PC-9 (cell line): ENCODE results near the gene BARD1. TPM values are rescaled to one million over a fixed set of nuclear protein-coding genes. Genes with fewer than 3 reads are reported as not detected.
A peak's percentile ranks its signal among the peaks of the same experiment; 100 is the strongest.

Experiments
- BruUV-seq: library from RNA; stranded (reverse); fragments of 400-500 nt; replicated peaks from 2 replicates; lab custom pipeline; 2021; lab: Mats Ljungman, UMichigan
- CTCF ChIA-PET: fragments of 300-600 bp; sonication (Branson Sonifier 250); formaldehyde crosslinking; loops from one replicate; lab custom pipeline; 2022; ENCODE audit warnings: antibody characterized with exemption; lab: Charles Lee
- POLR2A ChIA-PET: fragments of 300-600 bp; sonication (Branson Sonifier 250); formaldehyde crosslinking; loops from one replicate; lab custom pipeline; 2022; ENCODE audit warnings: antibody characterized with exemption; ENCODE audit not compliant: unreplicated experiment; lab: Charles Lee
- DNase-seq, 2 experiments: peaks; one replicate each; pipeline versions ENCODE4 v3.0.0 to v3.0.0-alpha.2; 2015 to 2022; ENCODE audit warnings: mixed read lengths in 1 of 2
- H2AFZ ChIP-seq: fragments of 200-600 bp; sonication (generic); 2 replicates; pipeline ENCODE4 v1.8.1; 2017; ENCODE audit warnings: antibody characterized with exemption
- H3F3A ChIP-seq: fragments of 200-600 bp; sonication (generic); 2 replicates; pipeline ENCODE4 v1.8.1; 2017; ENCODE audit warnings: antibody characterized with exemption, mild to moderate bottlenecking, low read depth; ENCODE audit not compliant: insufficient read depth
- H3K27ac ChIP-seq: fragments of 200-600 bp; sonication (generic); 2 replicates; pipeline ENCODE4 v1.6.1; 2016; ENCODE audit warnings: mixed run types
- H3K27me3 ChIP-seq: fragments of 200-600 bp; sonication (generic); 2 replicates; pipeline ENCODE4 v1.6.1; 2016; ENCODE audit warnings: low read depth, mixed run types; ENCODE audit not compliant: insufficient read depth
- H3K36me3 ChIP-seq: fragments of 200-600 bp; sonication (generic); 2 replicates; pipeline ENCODE4 v1.6.1; 2016; ENCODE audit warnings: low read depth, mixed run types
- H3K4me1 ChIP-seq: fragments of 200-600 bp; sonication (generic); replicated peaks from 2 replicates; pipeline ENCODE4 v1.6.1; 2016; ENCODE audit warnings: mixed run types; ENCODE audit not compliant: insufficient read depth
- H3K4me2 ChIP-seq: fragments of 200-600 bp; sonication (generic); 2 replicates; pipeline ENCODE4 v1.6.1; 2017; ENCODE audit warnings: mixed run types
- H3K4me3 ChIP-seq: fragments of 200-600 bp; sonication (generic); 2 replicates; pipeline ENCODE4 v1.6.1; 2016; ENCODE audit warnings: mixed run types
- H3K79me2 ChIP-seq: fragments of 200-600 bp; sonication (generic); 2 replicates; pipeline ENCODE4 v1.6.1; 2017; ENCODE audit warnings: low read depth, mixed run types
- H3K9me2 ChIP-seq: fragments of 200-600 bp; sonication (generic); 2 replicates; pipeline ENCODE4 v1.8.1; 2017; ENCODE audit warnings: mild to moderate bottlenecking; ENCODE audit not compliant: insufficient read depth
- H3K9me3 ChIP-seq: fragments of 200-600 bp; sonication (generic); 2 replicates; pipeline ENCODE4 v1.8.1; 2016; ENCODE audit warnings: low read depth; ENCODE audit not compliant: insufficient read depth
- H4K20me1 ChIP-seq: fragments of 200-600 bp; sonication (generic); 2 replicates; pipeline ENCODE4 v1.8.1; 2017; ENCODE audit not compliant: insufficient read depth
- EZH2 ChIP-seq: fragments of 200-600 bp; sonication (generic); IDR thresholded peaks from 2 replicates; pipeline ENCODE4 v1.8.0; 2017; ENCODE audit warnings: antibody characterized with exemption, low read depth
- intact Hi-C: fragments of 100-400 bp; cut with micrococcal nuclease; formaldehyde crosslinking; loops from one replicate; pipeline ENCODE4 v1.10.0; 2022; ENCODE audit not compliant: unreplicated experiment
- total RNA-seq: library from RNA; stranded (reverse); gene quantifications from 2 replicates; pipeline ENCODE4 v1.2.3, GENCODE V29; 2021
- TF ChIP-seq, protein P1 (sequence below): fragments of 200-600 bp; sonication (generic); conservative IDR thresholded peaks from 2 replicates; pipeline ENCODE4 v1.6.1; 2017; ENCODE audit warnings: mixed run types, antibody characterized with exemption, mild to moderate bottlenecking, moderate library complexity

The BARD1 gene
- total RNA-seq, 1 experiment from 2014 or later: 29.1 TPM

DNA sequence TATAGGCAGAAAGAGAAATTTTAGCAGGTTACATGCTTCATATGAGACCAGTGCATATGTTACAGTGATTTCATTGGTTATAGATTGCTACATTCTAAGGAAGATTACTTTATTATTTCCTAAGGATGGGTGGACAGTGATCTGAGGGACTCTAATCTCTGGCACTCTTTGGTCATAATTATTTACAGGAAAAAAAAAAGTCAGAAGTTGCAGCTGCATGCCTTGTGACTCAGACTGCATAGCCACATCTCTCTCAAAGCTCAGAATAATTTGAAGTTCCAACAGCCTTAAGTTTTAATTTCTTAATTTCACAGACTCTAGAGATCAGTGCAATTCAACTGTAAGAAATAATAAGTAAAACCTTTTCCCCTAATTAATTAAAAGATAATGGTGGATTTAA is 27.1 kb upstream of the BARD1 start:
- intact Hi-C loops: no loop called here
- DNase-seq: no peak

DNA sequence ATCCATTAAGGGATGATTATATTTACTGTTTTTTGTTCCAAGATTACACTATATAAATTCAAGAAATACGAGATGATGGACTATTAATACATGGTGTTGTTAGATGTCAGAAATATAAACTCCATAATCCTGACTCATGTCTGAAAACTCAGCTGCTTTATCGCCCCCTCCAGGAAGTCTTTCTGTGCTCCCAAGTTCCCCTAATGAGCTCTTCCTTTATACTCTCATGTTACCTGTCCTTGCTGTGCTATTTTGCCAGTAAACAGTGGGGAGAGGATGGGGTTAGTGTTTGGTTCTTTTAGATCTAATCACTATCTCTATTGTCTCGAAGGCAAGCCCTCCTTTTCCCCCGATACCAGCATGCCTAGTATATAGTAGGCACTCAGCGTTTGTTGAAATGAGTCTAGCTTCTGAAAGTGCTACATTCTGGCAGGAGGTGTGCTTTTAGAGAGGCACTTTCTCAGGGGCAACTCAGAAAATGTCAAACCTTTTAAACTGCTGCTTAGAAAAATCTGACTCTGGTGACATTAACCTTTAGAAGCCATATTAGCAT is 21.4 kb upstream of the BARD1 start:
- CTCF ChIA-PET: interaction anchor here (0.6 kb wide), 1 partner anchor 104 kb away, joined by 3 read pairs; no protein-coding TSS in a partner anchor
- DNase-seq: no peak
- peaks cover 4% of the 10 kb centered on the region; the same call in 1 of the 2 replicates for H3K9me2 ChIP-seq
- TF ChIP-seq EZH2: no peak
- TF ChIP-seq, protein P1, sequence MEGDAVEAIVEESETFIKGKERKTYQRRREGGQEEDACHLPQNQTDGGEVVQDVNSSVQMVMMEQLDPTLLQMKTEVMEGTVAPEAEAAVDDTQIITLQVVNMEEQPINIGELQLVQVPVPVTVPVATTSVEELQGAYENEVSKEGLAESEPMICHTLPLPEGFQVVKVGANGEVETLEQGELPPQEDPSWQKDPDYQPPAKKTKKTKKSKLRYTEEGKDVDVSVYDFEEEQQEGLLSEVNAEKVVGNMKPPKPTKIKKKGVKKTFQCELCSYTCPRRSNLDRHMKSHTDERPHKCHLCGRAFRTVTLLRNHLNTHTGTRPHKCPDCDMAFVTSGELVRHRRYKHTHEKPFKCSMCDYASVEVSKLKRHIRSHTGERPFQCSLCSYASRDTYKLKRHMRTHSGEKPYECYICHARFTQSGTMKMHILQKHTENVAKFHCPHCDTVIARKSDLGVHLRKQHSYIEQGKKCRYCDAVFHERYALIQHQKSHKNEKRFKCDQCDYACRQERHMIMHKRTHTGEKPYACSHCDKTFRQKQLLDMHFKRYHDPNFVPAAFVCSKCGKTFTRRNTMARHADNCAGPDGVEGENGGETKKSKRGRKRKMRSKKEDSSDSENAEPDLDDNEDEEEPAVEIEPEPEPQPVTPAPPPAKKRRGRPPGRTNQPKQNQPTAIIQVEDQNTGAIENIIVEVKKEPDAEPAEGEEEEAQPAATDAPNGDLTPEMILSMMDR: peak; percentile 53
- intact Hi-C loops: no loop called here
- no peaks in the 10 kb centered on the region for H3K79me2 ChIP-seq
- H3F3A ChIP-seq: no peaks in the 10 kb centered on the region
- H3K36me3 ChIP-seq: no peaks in the 10 kb centered on the region
- BruUV-seq: no TSS peak
- H3K27me3 ChIP-seq: no peaks in the 10 kb centered on the region
- no peak overlapping the region for H3K4me3 ChIP-seq
- no peaks in the 10 kb centered on the region for H4K20me1 ChIP-seq
- no peak overlapping the region for H3K4me2 ChIP-seq
- POLR2A ChIA-PET: no interaction called here
- H3K27ac ChIP-seq: no peak overlapping the region
- no peak overlapping the region for H2AFZ ChIP-seq
- H3K9me3 ChIP-seq: no peaks in the 10 kb centered on the region
- no peaks in the 10 kb centered on the region for H3K4me1 ChIP-seq

More for the DNA sequence above, 27.1 kb upstream of the BARD1 start:
- BruUV-seq: no TSS peak
- Histone ChIP-seq H3K4me3 (no peak overlapping the region), H3F3A (no peaks in the 10 kb centered on the region), H3K79me2 (no peaks in the 10 kb centered on the region), H3K9me2 (no peaks in the 10 kb centered on the region), H3K9me3 (no peaks in the 10 kb centered on the region), H3K27ac (no peak overlapping the region), H4K20me1 (no peaks in the 10 kb centered on the region), H3K36me3 (no peaks in the 10 kb centered on the region), H3K4me2 (no peak overlapping the region), H3K4me1 (no peaks in the 10 kb centered on the region), H3K27me3 (no peaks in the 10 kb centered on the region), H2AFZ (no peak overlapping the region)
- ChIA-PET POLR2A (no interaction called here), CTCF (no interaction called here)
- TF ChIP-seq, protein P1: no peak
- TF ChIP-seq EZH2: no peak

DNA sequence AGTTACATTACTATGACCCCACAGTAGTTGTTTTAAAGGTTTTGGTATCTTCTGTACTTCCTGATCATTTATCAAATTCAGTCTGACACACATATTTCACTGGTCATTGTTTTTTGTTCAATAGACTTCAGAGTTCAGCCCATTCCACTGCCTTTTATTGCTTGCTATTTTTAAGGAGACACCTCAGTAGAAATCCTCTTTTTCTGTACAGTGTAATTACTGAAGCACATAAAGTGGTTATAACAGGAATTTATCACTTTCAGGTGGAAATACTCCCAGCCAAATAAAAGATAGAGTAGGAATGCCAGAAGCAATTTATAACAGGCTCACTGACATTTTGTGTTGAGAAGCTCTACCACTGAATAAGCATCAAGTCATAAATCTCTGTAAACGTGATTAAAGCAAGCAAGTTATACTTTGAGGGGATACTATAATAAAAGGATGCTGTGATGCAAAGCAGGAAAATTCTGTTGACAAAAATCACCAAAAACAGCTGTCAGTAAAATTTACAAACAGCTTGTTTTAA is 6.6 kb upstream of the BARD1 start:
- ChIA-PET POLR2A (interaction anchor here (0.6 kb wide), 1 partner anchor 177 kb away, joined by 6 read pairs; no protein-coding TSS in a partner anchor), CTCF (no interaction called here)
- H3K9me2 ChIP-seq: no peaks in the 10 kb centered on the region
- no peak for DNase-seq
- TF ChIP-seq, protein P1: no peak
- no peak for TF ChIP-seq EZH2
- no peaks in the 10 kb centered on the region for H3K4me1 ChIP-seq
- no peak overlapping the region for H2AFZ ChIP-seq
- no peaks in the 10 kb centered on the region for H3K79me2 ChIP-seq
- H4K20me1 ChIP-seq: no peaks in the 10 kb centered on the region
- no TSS peak for BruUV-seq
- H3K27ac ChIP-seq: no peak overlapping the region
- no peaks in the 10 kb centered on the region for H3K27me3 ChIP-seq
- no peaks in the 10 kb centered on the region for H3F3A ChIP-seq
- intact Hi-C loops: no loop called here
- H3K9me3 ChIP-seq: no peaks in the 10 kb centered on the region
- H3K4me3 ChIP-seq: no peak overlapping the region
- H3K36me3 ChIP-seq: no peaks in the 10 kb centered on the region
- H3K4me2 ChIP-seq: no peak overlapping the region
